ENCODE results near the gene NDUFA9. TPM values are rescaled to one million over a fixed set of nuclear protein-coding genes. Genes with fewer than 3 reads are reported as not detected.

NDUFA9 gene
- 34.0 and 57.4 TPM in 2 replicates for total RNA-seq

DNA sequence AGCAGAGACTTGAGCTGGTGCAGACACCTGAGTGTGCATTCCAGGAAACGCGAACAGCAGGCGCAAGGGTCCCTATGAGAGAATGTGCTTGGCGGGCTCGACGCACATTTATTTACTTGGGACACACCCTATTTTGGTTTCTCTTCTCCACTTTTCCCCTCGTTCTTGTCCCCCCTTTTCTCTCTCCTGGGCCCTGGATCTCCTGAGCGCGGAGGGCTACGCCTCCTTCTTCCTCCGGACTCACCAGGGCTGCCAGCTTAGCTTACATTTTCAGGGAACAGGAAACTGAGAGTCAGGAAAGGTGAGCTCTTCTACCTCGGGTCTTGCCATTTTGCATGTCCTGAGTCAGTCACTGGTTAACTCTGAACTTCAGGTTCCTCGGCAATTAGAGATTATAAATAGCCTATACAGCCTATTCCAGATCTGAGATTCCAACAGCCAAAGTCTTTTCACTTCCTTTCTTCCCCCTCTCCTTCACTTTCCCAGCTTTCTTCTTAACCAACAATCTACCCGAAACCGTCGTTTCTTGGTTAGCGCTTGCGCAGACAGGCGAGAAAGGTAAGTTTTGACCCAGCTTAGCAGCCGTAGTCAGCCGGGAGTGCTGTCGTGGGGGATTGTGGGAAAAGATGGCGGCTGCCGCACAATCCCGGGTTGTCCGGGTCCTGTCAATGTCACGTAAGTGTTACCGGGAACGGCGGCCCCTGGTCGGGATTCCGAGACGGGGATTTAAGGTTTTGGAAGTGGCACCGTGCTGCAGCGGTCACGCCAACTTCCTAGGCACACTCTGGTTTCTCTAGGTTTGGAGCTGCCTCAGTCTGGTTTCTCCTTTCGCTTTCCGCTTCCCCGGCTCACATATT is at the start of gene NDUFA9, which contains the start of gene AKAP3:
Gene NDUFA9, plus strand, starts transcription at position 614 of the 857 bp plus-strand sequence. Its CDS starts 13 bp downstream, at position 627.
Gene AKAP3, minus strand, starts transcription at position 551 of the 857 bp plus-strand sequence. CDS start 10,855 bp downstream, outside the sequence.

Other genes starting within 250 kb of the NDUFA9 start
- not detected in 2 replicates for gene FGF6, start 203.3 kb upstream of the NDUFA9 start, total RNA-seq
- 10.5 and 30.1 TPM in 2 replicates for gene RAD51AP1, start 110.2 kb upstream of the NDUFA9 start, total RNA-seq
- 82.9 and 90.1 TPM in 2 replicates for gene DYRK4, start 86.9 kb upstream of the NDUFA9 start, total RNA-seq
- gene AKAP3, start 63 bp upstream of the NDUFA9 start, total RNA-seq = 0.62 and 1.2 TPM in 2 replicates
- 0.11 and 0.23 TPM in 2 replicates for gene GALNT8, start 71.3 kb downstream of the NDUFA9 start, total RNA-seq